ENCODE results near the gene TNS3.

The TNS3 gene

DNA sequence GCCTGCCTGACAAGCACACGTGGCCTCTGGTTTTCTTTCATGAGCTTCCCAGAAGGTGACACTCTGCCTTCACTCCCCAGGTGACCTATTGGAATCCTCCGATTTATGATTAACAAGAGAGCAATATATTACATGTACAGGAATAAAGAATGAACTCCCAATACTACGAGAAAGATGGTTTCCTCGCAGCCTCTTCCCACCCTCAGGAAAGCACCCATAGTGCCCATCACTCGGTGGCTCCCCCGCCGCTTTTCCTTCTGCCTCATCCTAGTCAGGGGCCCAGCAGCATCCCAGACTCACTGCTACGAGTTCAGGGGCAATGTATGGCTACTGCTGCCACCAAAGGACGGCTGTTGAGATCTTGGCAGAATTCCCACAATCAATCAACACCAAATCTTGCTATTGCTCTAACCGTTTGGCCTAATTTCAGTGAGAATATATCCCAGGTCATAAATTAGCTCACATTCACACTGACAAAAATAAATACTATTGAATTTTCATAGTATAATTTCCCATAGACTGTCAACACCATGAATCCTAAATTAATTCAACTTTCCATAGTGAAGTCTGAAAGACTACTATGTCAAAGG is 196.3 kb downstream of the TNS3 start:
- no peak for DNase-seq (ENCODE audit: low read depth)

DNA sequence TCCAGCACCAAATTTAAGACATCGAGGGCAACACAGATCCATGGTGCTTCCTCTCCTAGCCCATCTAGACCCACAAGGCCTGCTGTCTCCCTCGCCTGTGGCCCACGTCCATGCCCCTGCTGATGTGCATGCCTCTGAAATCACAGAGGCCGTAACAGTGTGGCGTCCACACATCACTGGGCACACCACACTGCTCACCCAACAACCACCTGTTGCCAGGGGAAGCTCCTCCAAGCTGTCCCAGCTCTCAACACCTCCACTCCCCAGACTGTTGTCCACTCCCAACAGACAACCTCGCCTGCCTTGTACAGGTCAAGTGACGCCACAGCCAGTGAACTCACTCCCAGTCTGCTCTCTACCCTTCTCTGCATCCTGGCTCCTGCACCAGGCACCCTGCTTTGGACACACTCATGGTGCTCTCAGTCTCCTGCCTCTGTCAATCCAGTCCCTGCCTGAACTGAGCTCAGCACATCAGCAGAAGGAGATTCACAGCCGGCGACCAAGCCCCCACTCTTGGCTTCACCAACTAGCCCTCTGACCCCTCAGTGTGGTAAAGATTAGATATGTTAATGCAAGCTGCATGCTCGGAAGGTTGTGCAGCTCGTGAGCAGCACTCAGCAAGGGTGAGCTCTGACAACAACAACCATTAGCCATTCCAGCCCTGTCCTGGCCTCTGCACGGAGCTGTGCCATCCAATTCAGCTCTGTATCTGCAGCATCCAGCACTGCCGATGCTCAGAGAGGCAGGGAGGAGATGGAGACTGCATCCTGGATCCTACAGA is 197.0 kb downstream of the TNS3 start:
- no peak for DNase-seq (ENCODE audit: low read depth)

DNA sequence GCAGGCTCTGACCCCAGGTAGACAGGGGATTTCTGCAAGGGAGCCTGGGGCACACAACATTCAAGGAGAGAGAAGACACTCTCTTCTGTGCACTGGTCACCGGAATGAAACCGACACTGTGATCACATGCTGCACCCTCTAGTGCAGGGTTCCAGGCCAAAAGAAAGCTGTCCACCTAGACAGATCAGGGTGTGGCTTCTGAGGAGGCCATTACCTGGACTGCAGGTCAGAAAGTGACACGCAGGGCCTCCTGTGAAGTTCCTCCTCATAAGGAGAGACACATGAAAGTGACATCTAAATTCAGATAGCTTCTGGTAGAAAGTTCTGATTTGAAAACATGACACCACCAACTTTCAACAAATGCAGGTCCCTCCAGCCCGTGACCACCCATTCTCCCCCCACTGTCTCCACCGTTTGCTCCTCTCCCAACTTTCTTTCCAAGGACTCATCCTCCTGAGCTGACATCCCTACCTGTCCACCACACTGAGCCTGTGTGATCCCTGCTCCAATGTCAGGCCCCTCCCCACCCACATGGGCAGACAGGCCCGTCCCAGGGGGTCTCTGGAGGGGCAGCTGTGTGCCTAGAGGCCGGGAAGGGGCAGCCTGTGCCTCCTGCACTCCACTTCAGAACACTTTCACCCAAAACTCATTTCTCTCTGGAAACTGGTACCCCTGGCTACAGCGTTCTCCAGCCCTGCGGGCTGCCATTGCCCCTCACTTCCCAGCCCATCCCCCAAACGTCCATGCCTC is 198.0 kb downstream of the TNS3 start:
- DNase-seq (ENCODE audit: low read depth) = no peak

DNA sequence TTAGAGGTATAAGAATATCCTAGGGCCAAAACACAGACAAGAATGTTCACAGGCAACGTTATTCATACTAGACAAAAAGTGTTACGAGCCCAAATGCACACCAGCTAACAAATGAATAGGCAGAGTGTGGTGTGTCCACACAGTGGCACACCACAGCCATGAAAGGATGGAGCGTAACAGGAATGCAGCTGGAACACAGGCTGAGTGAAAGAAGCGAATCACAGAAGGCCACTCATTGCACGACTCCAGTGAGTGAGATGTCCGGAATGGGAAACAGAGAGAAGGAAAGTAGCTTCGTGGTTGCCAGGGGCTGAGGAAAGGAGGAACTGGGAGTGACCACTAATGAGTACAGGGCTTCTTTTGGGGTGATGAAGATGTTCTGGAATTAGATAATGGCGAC is 198.8 kb downstream of the TNS3 start:
- DNase-seq (ENCODE audit: low read depth) = peak; percentile 21

- no peak for DNase-seq (ENCODE audit: low read depth)
These were observed 199.7 kb downstream of the TNS3 start for GRCh38 chr7:47382200-47382599.

DNA sequence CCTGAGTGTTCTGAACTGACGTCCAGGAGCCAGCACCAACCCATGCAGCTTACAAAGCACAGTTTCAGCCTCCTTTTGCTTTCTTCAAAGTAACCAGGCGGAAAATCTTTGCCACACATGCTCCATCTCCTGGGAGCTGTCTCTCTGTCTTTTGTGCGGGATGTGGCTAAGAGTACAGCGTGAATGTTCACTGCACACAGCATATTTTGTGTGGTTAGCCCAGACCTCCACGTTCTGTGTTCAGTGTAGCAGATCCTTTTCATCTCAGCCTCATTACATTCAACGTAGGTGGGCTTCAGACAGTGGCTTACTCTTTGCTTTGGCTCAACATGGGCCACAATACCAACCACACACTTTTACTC is 200.8 kb downstream of the TNS3 start:
- no peak for DNase-seq (ENCODE audit: low read depth)

- peak; percentile 25 for DNase-seq (ENCODE audit: low read depth)
These were observed 201.4 kb downstream of the TNS3 start for GRCh38 chr7:47380325-47381133.

GRCh38 chr7:47379629-47380324 is 202.1 kb downstream of the TNS3 start:
- DNase-seq (ENCODE audit: low read depth) = peak; percentile 45

DNA sequence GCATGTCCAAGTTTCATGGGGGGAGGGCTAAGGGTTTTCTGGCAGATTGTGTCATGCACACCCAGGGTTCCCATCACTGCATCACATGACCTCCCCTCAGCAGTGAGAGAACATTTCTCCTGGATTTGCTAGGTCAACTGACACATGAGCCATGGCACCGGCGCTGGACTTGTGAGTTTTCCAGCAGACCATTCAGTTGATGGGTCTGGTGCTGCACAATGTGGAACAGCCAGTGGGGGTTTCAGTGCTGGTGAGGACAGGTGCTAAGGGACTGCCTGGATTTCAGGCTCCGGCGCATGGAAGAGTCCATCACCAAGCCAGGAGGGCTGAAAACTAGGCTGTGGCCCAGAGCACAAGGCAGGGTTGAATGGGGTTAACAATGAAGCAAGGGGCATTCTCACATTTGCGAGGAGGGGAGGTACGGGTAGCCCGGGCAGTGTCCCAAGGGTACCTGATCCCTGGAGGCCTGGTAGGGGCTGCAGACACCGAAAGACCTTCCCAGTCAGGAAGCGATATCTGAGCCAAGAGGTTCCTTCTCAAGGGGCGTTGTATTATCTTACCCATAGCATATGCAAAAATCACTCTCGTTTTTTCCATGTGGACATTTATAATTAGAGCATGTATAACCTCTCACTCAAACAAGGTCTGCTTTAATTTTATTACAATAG is 203.0 kb downstream of the TNS3 start:
- peak; percentile 23 for DNase-seq (ENCODE audit: low read depth)

DNA sequence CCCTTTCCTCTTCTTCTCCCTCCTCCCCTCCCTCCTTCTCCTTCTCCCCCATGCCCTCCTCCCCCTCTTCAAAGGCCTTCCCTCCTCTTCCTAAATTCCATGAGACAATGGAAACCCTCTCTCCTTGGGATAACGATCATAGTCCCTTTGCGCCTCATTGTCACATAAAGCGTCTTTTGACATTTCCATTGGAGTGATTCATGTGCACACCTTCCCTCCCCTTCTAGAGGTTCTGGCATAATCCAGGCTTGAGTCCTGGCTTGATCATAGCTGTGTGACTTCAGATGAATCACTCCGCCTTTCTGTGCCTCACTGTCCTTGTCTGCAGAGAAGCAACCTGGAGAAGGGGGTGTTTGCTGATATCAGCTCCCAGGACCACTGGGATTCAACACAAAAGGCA is 204.2 kb downstream of the TNS3 start:
- DNase-seq (ENCODE audit: low read depth) = no peak

DNA sequence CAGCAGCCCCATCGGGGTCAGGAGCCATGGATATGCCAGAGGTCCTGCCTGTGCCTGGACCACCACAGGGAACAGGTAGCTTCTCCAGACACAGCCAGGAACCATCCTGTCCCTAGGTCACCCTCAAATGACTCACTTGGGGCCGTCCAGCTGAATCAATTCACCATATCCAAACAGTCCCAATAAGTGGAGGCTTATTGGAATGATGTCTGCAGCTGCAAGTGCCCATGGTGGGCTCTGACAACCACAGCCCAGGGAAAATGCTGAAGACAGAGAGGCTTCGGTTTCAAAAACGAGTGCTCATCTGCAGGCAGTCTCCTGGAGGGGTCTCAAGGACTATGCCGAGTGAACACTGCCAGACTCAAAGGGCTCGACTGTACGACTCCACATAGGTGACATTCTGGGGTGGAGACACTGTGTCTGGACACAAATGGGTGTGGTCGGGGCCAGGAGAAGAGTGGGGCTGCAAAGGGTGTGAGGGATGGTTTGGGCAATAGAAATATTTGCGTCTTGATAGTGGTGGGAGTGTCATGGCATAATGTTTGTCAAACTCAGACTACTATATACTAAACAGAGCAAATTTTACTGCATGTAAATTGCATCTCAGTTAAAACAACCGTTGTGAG is 204.8 kb downstream of the TNS3 start:
- no peak for DNase-seq (ENCODE audit: low read depth)

GRCh38 chr7:47375121-47375938 is 206.6 kb downstream of the TNS3 start:
- DNase-seq (ENCODE audit: low read depth) = peak; percentile 72

DNA sequence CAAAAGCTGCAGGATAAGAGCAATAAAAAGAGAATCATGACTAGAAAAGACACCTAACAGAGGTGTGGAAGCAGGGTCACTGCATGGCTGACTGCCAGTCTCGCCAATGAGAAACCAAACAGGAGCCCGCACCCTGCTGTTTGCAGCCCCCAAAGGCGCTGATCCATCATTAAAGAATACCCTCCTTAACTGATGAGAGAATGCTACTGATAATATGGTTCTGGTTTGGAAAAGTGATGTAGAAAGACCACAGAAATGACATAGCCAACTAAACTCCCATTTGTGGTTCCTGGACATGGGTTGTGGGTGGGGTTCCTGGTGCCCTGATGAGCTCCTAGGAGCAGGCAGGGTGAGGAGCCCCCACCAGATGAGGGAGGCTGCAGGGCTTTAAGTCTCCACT is 207.4 kb downstream of the TNS3 start:
- DNase-seq (ENCODE audit: low read depth) = no peak

GRCh38 chr7:47373871-47374451 is 207.9 kb downstream of the TNS3 start:
- no peak for DNase-seq (ENCODE audit: low read depth)

DNA sequence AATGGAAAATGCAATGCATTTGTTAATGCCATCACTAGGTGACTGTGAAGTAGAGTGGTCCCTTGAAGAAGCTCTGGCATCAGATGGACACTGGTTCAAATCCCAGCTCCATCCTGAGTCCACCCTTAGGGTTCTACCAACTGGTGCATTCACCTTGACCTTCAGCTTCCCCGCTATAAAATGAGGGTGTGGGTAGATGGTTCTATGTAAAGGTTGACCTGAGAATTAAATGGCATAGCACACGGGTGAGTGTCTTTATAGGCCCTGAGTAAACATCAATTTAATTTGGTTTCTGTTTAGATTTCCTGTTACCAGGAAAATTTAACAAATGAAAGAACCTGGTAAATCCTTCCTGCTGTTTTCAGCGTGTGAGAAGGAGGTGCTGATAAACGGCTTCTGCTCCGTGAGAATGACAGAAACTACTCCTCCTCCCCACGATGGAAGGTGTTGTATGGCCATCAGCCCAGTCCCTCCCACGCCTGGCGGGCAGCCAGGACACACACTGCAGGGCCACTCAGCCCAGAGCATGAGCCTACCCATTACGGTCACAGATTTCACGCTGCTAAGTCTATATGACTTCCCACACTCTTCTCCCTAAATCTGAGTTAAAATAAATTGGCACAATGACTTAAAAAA is 210.1 kb downstream of the TNS3 start:
- peak; percentile 72 for DNase-seq (ENCODE audit: low read depth)

GRCh38 chr7:47371317-47371716 is 210.6 kb downstream of the TNS3 start:
- DNase-seq (ENCODE audit: low read depth) = no peak

GRCh38 chr7:47370461-47371042 is 211.4 kb downstream of the TNS3 start:
- DNase-seq (ENCODE audit: low read depth) = peak; percentile 14

GRCh38 chr7:47369736-47370135 is 212.2 kb downstream of the TNS3 start:
- no peak for DNase-seq (ENCODE audit: low read depth)

Data from iris pigment epithelial cell (primary cell).